ENCODE data around the gene FAHD2A.

Gene FAHD2A

GRCh38 chr2:95356821-95357700 is 45.4 kb upstream of the FAHD2A start:
- no peak for TF ChIP-seq CTCF (IDR thresholded peaks at IDR 0.05; ENCODE audit: borderline replicate concordance, control extremely low read depth, extremely low read depth, insufficient read depth, missing control alignments)
- in situ Hi-C loops (cut with MboI; ENCODE audit: low sequenced_read_pairs, unreplicated experiment) = no loop called here
- no peak for DNase-seq (ENCODE audit: low spot score)

DNA sequence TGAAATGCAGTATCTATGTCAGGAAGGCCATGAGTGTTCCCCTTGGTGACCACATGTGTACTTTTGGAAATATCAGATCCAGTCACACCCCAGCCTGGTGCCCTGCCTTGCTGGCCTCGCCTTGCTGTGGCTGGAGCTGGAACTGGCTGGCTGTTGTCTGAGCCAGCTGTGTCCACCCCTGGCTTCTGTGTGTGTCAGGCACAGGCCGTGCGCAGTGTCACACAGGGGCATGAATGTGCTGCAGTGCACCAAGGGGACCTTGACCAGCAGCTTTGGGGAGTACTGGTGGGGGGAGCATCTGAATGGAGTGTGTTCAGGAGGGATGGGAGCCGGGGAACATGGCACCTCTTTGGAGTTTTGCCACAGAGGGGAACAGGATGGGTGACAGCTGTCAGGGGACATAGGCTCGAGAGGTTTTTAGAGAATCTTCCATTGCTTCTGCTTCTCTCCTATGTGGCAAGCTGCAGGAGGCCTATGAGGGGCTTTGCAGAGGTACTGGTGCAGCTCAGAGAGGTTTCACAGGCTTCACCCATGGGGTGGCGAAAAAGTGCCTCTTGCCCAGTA is 44.7 kb upstream of the FAHD2A start:
- TF ChIP-seq CTCF (IDR thresholded peaks at IDR 0.05; ENCODE audit: borderline replicate concordance, control extremely low read depth, extremely low read depth, insufficient read depth, missing control alignments) = no peak
- in situ Hi-C loops (cut with MboI; ENCODE audit: low sequenced_read_pairs, unreplicated experiment) = no loop called here
- DNase-seq (ENCODE audit: low spot score) = no peak

GRCh38 chr2:95359031-95359430 is 43.5 kb upstream of the FAHD2A start:
- DNase-seq (ENCODE audit: low spot score) = no peak
- TF ChIP-seq CTCF (IDR thresholded peaks at IDR 0.05; ENCODE audit: borderline replicate concordance, control extremely low read depth, extremely low read depth, insufficient read depth, missing control alignments) = no peak
- in situ Hi-C loops (cut with MboI; ENCODE audit: low sequenced_read_pairs, unreplicated experiment) = no loop called here

GRCh38 chr2:95359501-95359930 is 43.0 kb upstream of the FAHD2A start:
- no peak for TF ChIP-seq CTCF (IDR thresholded peaks at IDR 0.05; ENCODE audit: borderline replicate concordance, control extremely low read depth, extremely low read depth, insufficient read depth, missing control alignments)
- no peak for DNase-seq (ENCODE audit: low spot score)
- in situ Hi-C loops (cut with MboI; ENCODE audit: low sequenced_read_pairs, unreplicated experiment) = no loop called here

DNA sequence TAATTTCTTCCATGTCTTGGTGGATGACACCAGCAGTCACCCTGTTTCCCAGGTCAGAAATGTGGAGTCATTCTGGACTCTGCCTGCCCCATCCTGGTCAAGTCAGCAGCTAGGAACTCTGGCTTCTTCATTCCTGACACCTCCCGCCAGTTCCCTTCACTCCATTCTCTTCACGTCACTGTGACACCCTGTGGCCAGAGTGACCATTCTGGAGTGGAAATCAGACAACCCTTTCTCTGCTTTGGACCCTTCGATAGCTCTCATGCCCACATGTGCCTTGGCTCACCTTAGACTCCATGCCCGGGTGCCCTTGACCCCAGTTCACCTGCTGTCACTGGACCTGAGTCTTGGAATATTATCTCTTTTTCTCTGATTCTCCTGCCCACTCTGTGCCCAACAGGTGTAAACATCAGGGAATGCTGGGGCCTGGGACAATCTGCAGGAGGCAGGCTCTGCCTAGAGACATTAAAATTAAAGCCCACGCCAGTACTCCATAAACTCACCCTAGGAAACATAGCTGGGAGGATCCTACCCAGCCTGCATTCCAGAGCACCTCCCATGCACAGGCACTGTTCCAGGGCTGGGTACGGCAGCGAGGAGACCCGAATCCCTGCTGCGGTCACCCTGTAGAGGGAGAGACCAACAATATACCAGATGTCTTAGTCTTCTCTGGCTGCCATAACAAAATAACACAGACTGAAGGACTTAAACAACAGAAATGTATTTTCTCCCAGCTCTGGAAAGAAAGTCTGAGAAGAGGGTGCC is 41.1 kb upstream of the FAHD2A start:
- DNase-seq (ENCODE audit: low spot score) = no peak
- in situ Hi-C loops (cut with MboI; ENCODE audit: low sequenced_read_pairs, unreplicated experiment) = no loop called here
- no peak for TF ChIP-seq CTCF (IDR thresholded peaks at IDR 0.05; ENCODE audit: borderline replicate concordance, control extremely low read depth, extremely low read depth, insufficient read depth, missing control alignments)

- TF ChIP-seq CTCF (IDR thresholded peaks at IDR 0.05; ENCODE audit: borderline replicate concordance, control extremely low read depth, extremely low read depth, insufficient read depth, missing control alignments) = no peak
- in situ Hi-C loops (cut with MboI; ENCODE audit: low sequenced_read_pairs, unreplicated experiment) = no loop called here
- no peak for DNase-seq (ENCODE audit: low spot score)
These were observed 40.0 kb upstream of the FAHD2A start for GRCh38 chr2:95362486-95362885.
